AG09319 (cell line): ENCODE measurements around the gene LAMA4.

Source experiments
- DNase-seq: peaks from one replicate; pipeline ENCODE4 v3.0.0-alpha.2; 2010; ENCODE audit warnings: low read depth; ENCODE audit errors: extremely low read depth
- CTCF ChIP-seq: IDR thresholded peaks from 2 replicates; pipeline ENCODE4 v1.5.1; 2011; ENCODE audit warnings: low read depth, mild to moderate bottlenecking, inconsistent platforms, low read length, moderate library complexity

The LAMA4 gene

GRCh38 chr6:112249489-112249888 lies 4.9 kb downstream of the LAMA4 start:
- TF ChIP-seq CTCF = no peak
- no peak for DNase-seq

DNA sequence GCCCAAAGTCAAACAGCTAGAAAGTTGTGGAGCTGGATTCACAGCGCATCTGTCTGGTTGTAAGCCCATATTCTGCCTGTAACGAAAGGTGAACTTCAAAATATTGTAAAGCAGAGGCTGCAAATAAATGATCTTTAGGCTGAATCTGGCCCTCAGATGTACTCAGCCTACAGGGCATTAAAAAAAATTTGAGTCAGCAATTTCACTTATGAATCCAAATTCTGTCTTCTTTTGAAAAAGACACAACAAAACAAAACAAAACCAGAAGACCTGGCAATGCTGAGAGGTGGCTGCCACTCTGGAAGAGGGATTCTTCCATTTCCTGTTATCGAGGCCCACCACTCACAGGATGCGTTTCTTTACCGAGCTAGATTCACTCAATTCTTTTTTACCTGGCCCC lies 7.1 kb downstream of the LAMA4 start:
- TF ChIP-seq CTCF = no peak
- DNase-seq = no peak

DNA sequence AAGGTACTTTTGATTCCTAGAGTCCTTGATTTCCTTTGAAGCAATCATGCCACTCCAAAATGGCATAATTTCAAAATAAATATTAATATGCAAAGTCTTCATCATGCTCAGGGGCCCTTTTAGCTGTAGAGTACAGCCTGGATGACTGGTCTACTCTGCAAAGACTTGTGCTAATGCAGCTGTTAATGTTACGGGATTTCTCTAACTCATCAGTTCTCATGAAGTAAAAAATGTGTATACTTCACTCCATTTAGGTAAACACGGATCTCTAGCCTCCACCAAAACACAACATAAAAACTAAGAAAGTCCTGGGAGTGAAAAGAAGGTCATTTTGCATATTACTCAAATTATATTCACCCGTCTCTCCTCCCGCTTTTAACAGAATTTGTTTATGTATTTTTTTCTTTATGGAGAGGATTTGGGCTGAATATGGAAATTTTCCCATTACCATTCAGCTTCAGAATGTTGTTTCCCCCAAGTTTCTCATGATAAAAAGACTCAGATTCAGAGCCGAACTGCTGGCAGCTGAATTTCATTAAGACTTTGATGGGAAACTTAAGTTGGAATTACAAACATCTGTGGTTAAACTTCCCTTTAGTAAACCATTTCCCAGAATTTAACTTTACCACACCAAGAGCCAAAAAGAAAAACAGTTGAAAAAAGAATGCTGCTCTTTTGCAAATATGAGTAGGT lies 8.7 kb downstream of the LAMA4 start:
- TF ChIP-seq CTCF = no peak
- peak; percentile 92 for DNase-seq

DNA sequence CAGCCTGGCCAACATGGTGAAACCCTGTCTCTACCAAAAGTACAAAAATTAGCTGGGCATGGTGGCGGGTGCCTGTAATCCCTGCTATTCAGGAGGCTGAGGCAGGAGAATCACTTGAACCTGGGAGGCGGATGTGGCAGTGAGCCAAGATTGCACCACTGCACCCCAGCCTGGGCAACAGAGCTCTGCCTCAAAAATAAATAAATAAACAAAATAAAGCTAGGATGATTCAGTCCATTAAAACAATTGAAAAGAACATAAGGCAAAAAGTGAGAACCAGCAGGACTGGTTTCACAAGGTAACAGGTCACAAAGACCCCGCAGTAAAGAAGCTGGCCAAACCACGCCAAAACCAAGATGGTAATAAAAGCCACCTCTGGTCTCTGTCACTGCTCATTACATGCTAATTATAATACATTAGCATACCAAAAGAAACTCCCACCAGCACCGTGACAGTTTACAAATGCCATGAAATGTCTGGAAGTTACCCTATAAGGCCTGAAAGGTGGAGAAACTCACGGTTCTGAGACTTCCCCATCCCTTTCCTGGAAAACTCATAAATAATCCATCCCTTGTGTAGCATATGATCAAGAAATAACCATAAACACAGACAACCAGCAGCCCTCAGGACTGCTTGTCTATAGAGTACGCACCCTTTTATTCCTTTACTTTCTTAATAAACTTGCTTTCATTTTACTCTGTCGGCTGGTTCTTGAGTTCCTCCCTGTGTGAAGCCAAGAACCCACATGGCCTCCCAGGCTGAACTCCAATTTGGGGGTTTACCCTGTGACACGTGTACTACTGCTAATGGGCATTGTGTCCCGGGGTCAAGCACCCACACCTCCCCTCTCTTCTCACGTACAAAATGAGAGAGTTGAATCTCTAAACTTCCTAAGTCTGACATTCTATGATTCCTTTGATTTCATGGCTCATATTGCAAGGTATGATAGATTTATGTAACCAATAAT lies 10.2 kb downstream of the LAMA4 start:
- no peak for TF ChIP-seq CTCF
- no peak for DNase-seq

DNA sequence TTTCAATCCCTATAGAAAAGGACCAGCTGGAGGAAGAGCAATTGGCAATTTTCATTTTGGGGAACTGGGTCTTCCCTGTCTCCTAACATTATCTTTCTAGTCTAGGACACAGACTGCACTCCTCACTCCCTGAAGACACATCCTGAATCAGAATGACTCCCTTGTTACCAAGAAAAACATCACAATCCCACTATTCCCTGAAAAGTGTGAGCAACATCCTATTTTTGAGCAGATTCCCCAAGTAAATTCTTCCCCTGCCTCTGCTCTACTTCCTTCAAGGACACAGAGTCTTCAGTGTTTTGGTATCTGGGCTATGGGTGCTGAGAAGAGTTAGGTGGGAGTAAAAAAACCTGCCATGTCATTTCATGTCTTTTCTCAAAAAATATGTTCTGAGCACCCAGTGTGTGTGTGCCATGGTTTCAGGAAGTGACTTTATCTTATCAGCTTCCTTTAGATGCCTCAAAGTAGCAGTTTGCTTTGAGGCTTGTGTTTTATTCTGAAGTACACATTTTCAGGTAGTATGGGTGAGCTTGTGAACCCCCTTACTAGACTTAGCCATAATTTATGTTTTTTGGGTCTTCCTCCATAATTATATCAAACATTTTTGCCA lies 12.4 kb downstream of the LAMA4 start:
- DNase-seq = no peak
- TF ChIP-seq CTCF = no peak

DNA sequence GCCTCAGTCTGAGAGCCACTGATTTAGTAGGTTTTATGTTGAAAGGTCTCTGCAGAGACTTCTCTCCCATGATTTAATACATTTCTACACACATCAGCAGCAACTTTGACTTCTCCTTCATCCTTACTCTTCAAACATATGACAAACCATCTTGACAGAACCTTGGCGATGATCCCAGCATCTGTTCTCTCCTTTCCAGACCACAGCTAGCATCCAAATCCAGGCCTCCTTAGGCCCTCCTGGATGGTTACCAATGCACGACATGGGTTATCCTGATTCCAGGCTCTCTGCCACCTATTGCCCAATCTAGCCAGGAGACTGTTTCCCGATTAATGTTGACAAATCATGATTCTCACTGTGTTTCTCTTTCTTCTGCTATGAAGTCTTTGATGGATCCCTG lies 16.8 kb downstream of the LAMA4 start:
- TF ChIP-seq CTCF = no peak
- peak; percentile 95 for DNase-seq

- no peak for TF ChIP-seq CTCF
- DNase-seq = no peak
Observed at GRCh38 chr6:112237066-112237465, 17.3 kb downstream of the LAMA4 start.
